GM21381 (cell line): Measurements from ENCODE around the gene NAV1.
"Not testable (repeated sequence)": the region's sequence is repeated elsewhere in the genome, so short reads cannot be mapped to it uniquely, and the experiment has no call there.

Source experiments
- ATAC-seq: cut with Tn5 transposase; IDR thresholded peaks from one replicate; pipeline ENCODE4 v1.9.1; 2021; ENCODE audit warnings: mild to moderate bottlenecking, moderate library complexity; ENCODE audit not compliant: unreplicated experiment

Gene NAV1

DNA sequence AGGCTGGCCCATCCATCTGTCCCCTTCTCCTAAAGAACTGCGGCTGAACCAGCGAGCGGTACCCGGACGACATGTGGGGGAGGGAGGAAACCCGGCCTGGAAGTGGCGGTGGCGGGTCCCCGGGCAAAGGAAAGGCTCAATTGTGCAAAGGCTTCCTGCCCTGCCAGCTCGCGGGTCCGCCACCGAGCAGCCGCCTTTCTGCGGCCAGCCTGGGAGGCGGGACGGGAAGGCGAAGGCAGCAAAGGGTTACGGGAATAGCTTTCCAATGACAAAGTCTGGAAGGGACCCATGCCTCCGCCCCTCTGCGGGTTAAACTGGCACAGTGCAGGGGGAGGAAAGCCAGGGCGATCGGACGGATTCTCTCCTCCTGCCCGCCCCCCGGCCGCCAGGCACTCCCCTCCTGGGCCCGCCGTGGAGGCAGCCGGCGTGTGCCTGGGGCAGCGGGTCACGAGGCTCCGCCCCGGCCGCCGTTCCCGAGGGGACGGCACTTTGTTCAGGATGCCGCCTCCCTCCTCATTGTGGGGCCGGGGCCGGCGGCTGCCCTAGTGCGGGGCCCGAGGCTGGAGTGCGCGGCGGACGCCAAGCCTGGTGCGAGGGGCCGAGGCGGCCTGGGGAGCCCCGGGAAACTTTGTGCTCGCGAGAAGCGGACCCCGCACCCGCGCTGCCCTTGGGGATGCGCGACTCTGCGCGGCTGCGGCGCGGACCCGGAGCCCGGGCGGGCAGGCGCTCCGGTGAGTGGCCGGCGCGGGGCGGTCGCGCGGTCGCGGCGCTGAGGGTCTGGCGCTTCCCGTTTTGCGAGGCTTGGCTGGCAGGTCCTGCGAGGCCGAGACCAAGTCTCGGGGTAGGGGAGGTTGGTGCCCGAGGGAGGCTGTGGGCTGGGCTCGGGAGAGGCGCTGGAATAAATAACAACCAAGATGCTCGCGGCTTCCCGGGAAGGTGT, at the start of gene NAV1:
Gene NAV1, plus strand, starts transcription at position 516 of the 940 bp plus-strand sequence. CDS start 83,758 bp downstream, outside the sequence.
- ATAC-seq, result no peak

DNA sequence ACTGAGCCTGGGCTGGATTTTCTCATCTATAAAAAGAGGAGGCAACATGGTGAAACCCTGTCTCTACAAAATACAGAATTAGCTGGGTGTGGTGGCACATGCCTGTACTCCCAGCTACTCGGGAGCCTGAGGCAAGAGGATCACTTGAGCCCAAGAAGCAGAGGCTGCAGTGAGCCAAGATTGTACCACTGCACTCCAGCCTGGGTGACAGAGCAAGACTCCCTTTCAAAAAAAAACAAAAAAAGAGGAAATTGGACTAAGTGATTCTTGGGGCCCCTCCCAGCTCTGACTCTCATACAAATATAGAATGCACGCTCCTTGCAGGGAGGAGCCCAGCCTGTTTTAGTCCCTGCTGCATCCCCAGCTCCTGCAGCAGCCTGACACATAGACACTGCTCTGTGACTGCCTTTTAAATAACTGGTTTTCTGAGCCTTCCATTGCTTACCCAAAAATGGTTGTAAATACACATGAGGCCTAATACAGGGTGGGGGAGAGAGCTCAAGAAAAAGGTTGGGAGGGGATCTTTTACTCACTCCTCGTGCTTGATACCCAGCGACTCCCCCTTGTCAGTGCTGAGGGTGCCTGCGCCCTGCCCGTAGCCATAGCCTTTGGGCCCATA, 49.2 kb upstream of the NAV1 start:
- ATAC-seq, result no peak

DNA sequence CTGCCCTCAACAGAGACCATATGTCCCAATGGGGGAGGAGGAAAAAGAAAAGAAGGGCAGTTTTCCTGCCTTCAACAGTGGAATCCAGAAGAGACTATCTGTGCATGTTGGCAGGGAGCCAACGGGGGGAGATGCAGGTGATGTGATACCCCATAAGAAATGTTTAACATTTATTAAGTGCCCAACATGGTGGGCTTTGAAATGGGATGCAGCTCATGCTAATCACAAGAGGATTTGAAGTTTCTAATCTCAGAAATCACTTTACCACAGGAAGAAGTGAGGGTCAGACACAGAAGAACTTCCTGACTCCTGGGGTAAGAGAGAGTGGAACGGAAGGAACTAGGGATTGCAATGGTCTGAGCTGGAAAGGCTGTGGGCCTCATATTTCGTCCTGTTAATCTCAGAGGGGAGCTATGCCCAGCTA, 48.2 kb upstream of the NAV1 start:
- ATAC-seq, result no peak

GRCh38 chr1:201491896-201492511, 46.9 kb upstream of the NAV1 start:
- ATAC-seq, result no peak

DNA sequence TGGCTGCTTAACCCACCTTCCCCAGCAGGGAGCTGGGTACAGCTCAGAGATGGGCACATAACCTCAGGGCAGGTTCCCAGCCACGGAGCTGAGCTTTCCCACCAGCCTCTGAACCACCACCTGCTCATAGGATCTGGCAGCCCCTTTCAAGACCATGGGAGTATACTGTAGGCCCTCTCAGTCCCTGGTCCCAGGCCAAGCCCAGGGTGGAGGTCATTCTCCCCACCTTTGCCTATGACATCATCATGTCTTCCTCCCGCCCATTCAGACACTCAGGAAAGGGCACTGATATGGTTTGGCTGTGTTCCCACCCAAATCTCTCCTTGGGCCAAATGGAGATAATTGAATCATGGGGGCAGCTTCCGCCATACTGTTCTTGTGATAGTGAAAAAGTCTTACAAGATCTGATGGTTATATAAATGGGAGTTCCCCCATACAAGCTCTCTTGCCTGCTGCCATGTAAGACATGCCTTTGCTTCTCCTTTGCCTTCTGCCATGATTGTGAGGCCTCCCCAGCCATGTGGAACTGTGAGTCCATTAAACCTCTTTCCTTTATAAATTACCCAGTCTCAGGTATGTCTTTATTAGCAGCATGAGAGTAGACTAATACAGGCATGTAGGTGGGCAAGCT, 45.8 kb upstream of the NAV1 start:
- ATAC-seq, result not testable (repeated sequence)

GRCh38 chr1:201493757-201494617, 44.9 kb upstream of the NAV1 start:
- no peak for ATAC-seq

- no peak for ATAC-seq
Observed at GRCh38 chr1:201495551-201496295, 43.2 kb upstream of the NAV1 start.

- ATAC-seq, result no peak
Observed at GRCh38 chr1:201496296-201496690, 42.6 kb upstream of the NAV1 start.

DNA sequence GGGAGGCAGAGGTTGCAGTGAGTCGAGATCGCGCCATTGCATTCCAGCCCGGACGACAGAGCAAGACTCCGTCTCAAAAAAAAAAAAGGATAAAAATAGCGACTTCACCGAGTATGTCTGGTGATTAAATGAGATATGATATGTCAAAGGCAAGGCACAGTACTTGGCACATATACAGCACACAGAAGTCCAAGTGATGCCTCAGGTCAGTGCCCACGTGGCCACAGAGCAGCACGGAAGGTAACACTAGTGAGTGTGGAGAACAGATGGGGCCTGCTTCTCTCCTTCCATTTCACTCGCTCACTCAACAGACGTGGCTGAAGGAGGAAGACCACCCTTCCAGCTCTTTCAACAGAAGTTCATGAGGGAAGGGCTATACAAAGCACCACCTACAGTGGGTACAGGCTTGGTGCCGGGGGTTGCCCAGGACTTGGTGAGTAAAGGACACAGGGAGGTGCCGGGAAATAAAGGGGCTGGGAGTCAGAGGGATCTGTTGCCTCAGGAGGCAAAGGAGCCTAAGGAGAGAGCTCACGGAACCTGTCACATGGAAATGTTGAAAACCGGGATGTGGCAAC, 40.9 kb upstream of the NAV1 start:
- ATAC-seq, result no peak

GRCh38 chr1:201498621-201499020, 40.3 kb upstream of the NAV1 start:
- no peak for ATAC-seq

GRCh38 chr1:201499191-201499590, 39.7 kb upstream of the NAV1 start:
- ATAC-seq, result no peak

DNA sequence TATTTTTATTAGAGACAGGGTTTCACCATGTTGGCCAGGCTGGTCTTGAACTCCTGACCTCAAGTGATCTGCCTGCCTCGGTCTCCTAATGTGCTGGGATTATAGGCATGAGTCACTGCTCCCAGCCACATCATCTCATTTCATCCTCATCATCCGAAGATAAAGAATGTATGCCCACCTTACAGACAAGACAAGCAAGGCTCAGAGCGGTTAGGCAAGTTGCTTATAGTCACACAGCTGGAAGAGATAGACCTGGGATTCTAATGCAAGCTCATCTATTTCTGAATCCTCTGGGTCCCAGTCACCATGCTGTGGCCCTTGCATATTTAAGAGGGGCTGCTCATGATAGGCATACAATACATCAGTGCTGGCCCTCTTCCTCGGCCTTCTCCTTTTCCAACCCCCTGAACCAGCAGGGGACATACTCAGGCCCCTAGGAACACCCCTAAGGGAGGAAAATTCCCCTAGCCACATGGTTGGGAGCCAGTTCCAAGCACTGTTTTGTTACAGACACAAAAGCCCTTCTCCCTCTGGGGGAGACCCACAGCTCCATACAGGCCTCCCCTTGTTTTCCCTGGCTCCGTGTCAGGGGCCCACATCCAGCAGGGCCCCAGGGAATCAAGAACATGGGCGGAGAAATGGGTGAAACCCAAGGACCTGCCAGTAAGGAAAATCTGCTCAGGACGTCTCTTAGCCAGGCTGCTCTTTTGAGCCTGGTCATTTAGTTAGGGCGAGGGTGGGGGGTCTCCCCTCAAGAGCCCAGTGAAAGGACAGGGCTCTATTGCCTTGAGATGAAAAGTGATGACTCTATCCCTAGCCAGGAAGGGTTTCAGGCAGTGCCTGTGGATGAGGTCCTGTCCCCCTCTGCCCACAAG, 38.9 kb upstream of the NAV1 start:
- ATAC-seq, result no peak

GRCh38 chr1:201500670-201501120, 38.2 kb upstream of the NAV1 start:
- no peak for ATAC-seq

DNA sequence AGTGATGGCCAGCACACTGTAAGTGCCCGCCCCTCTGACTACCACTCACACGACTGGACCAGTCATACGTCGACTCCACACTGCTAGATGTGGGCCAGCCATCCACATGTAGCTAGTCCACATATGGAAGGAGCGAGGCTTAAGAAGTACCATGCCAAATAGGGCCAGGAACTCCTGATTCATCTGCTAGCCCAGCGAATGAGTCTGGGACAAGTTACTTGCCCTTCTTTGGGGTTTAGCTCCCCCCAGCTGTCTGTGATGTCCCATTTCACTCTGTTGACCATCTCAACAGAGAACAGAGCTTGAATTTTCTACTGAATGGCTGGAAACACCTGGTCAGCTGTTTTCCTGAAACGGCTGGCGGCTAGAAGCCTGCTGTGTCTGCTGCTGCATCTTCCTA, 37.8 kb upstream of the NAV1 start:
- ATAC-seq, result no peak

DNA sequence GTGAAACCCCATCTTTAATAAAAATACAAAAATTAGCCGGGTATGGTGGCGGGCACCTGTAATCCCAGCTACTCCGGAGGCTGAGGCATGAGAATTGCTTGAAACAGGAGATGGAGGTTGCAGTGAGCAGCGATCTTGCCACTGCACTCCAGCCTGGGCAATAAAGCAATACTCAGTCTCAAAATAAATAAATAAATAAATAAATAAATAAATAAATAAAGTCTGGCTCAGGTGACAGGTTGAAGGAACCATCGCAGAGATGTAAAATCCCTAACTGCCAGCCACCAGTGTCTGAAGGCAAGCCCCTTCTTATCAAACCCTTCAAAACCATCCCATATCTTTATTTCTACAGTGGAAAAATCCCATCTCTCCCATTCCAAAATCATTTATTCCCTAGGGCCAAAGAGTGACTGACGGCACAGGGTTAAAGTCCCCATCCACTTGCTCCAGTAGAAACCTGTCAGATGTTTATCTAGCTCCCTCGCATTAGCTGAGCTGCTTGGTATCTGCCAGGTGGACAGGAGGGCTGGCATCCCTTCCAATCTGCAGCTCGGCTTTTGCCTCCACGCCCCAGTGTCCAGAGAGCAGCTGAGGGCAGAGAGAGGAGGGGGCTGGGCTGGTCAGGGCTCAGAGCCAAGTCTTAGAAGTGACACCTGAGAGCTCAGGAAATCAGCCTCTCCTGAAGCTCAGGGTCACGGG, 37.0 kb upstream of the NAV1 start:
- ATAC-seq, result no peak

GRCh38 chr1:201502511-201502857, 36.4 kb upstream of the NAV1 start:
- ATAC-seq, result no peak

GRCh38 chr1:201503397-201504176, 35.3 kb upstream of the NAV1 start:
- ATAC-seq, result no peak
